Heart left ventricle (tissue), 16 donors: ENCODE results near the gene NAA25. TPM values are rescaled to one million over a fixed set of nuclear protein-coding genes. Genes with fewer than 3 reads are reported as not detected.
A peak's percentile ranks its signal among the peaks of the same experiment; 100 is the strongest.

Experiments
- ATAC-seq, 4 donors: fragments of 200-7000 bp; cut with Tn5 transposase; one replicate each; pipeline ENCODE4 v1.9.1; 2020 to 2022; ENCODE audit warnings: moderate library complexity in 4 of 4, mild to moderate bottlenecking in 3 of 4, moderate number of reproducible peaks in 1 of 4
- DNase-seq, 5 donors: peaks; one replicate each; pipeline ENCODE4 v3.0.0-alpha.2; 2020
- H3K27ac ChIP-seq, 12 donors: fragments of 200-600 bp; sonication (generic) in 4 of 12; one replicate each; pipeline versions ENCODE4 v1.5.0 to v1.8.0; 2016 to 2022; ENCODE audit warnings: mild to moderate bottlenecking in 2 of 12
- H3K27me3 ChIP-seq, 9 donors: fragments of 200-600 bp; sonication (generic) in 2 of 9; one replicate each; pipeline versions ENCODE4 v1.5.1 to v1.8.0; 2016 to 2022; ENCODE audit warnings: mild to moderate bottlenecking in 3 of 9
- H3K36me3 ChIP-seq, 9 donors: fragments of 200-600 bp; sonication (generic) in 2 of 9; one replicate each; pipeline versions ENCODE4 v1.5.0 to v1.8.0; 2018 to 2022; ENCODE audit warnings: mild to moderate bottlenecking in 2 of 9
- H3K4me1 ChIP-seq, 12 donors: fragments of 200-600 bp; sonication (generic) in 4 of 12; one replicate each; pipeline versions ENCODE4 v1.5.0 to v1.8.0; 2016 to 2022; ENCODE audit warnings: mild to moderate bottlenecking in 3 of 12
- H3K4me3 ChIP-seq, 12 donors: fragments of 200-600 bp; sonication (generic) in 4 of 12; one replicate each; pipeline versions ENCODE4 v1.5.0 to v1.8.0; 2017 to 2022; ENCODE audit warnings: mild to moderate bottlenecking in 9 of 12, moderate library complexity in 4 of 12
- H3K9me3 ChIP-seq, 12 donors: fragments of 200-600 bp; sonication (generic) in 4 of 12; one replicate each; pipeline versions ENCODE4 v1.5.0 to v1.8.0; 2016 to 2022; ENCODE audit warnings: mild to moderate bottlenecking in 1 of 12
- POLR2A ChIP-seq, 2 donors: fragments of 450-650 bp; IDR thresholded peaks; one replicate each; pipeline ENCODE4 v1.6.1; 2017; ENCODE audit warnings: antibody characterized with exemption in 2 of 2, mild to moderate bottlenecking in 2 of 2, moderate library complexity in 2 of 2
- WGBS, 4 donors: extraction: QIAGEN DNeasy Blood & Tissue Kit in 2 of 4; methylation state at CpG; one replicate each; pipeline versions ENCODE4 v1.1.5 to v1.1.7; 2013 to 2018; 5-methylcytosine and 5-hydroxymethylcytosine counted together
- intact Hi-C, 10 donors: fragments of 100-400 bp; cut with DNase I; formaldehyde crosslinking; loops; one replicate each; pipeline versions ENCODE4 v1.11.1 to v1.14.2; 2022
- polyA plus RNA-seq, 2 donors: library from polyadenylated mRNA; stranded (reverse); fragments of 200-250 nt; gene quantifications; one replicate each; pipeline ENCODE4 v1.2.3, GENCODE V29; 2013
- total RNA-seq, 9 donors: library from RNA; depleted of rRNA in 2 of 9; stranded (reverse); fragments of >200 nt in 2 of 9; fragmentation: NEBNext Ultra II Directional in 3 of 9; extraction: Animal tissue kit (Norgen Biotek cat#: 25700) in 3 of 9; gene quantifications; one replicate each; pipeline versions ENCODE4 v1.1.0 to v1.2.4, GENCODE V29; 2016 to 2023
- TF ChIP-seq, protein P1 (sequence below), 12 donors: fragments of 200-600 bp; sonication (generic) in 4 of 12; IDR thresholded peaks; one replicate each; pipeline versions ENCODE4 v1.5.0 to v1.8.0; 2018 to 2022; ENCODE audit warnings: antibody characterized with exemption in 12 of 12, mild to moderate bottlenecking in 5 of 12
- donor health status: ischemic (EF 13 %, LVEDD 7.1; RV severe dilation, severe dysfunction).
- donor health status: healthy with polysubstance abuse.
- donor health status: DM: no; HTN: yes; CAD: no.
- donor health status: DM: no; HTN: no; CAD: no.
- donor health status: ischemic (EF 25% LVEDD 6.9; RV normal size, moderate dysfunction).
- donor health status: ischemic (EF 25% LVEDD 5.7; RV mildly dilated, moderate dysfunction).
- donor health status: healthy.
- donor health status: DM: yes; HTN: yes; CAD: no.
- donor health status: ischemic (EF 35%, LVEDD 5.7; RV mildly dilated, moderate dysfunction).
- donor health status: nonischemic (EF 11% LVEDD 7.7; RV severe dilation, severe dysfunction).
- donor health status: DM: yes; HTN: yes; CAD: no.
- donor health status: PGD.
- donor health status: ischemic (EF 29% LVEDD 5.4; RV normal size, mild dysfunction).
- donor health status: nonischemic (EF 23%, LVEDD 6.1; RV moderate dilation, normal function).

Gene NAA25
- total and polyA plus RNA-seq, 11 donors = 5.0 to 25.9 (median 14.4) TPM

DNA sequence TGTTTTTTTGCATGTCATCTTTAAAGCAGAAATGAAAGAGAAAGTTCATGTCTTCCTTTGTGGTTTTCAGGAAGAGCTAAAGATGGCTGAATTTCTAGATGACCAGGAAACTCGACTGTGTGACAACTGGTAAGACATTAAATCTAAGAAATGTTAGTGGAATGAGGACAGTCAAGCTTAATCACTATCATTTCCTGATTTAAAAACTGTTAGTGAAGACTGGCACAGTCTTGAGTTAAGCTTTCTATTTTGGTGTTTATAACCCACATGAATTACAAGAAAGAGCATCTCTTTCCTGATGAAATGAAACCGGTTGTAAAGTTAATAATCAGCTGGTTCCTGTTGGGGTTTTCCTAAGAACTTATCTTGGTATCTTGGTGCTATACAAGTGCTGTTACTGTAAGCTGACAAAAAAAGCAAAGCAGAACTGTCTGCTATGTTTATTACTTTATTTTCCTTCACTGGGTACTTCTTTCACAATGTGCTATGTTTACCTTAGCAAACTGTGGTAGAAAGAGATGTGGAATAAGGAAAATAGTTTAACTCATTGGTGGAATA lies 21.9 kb upstream of the NAA25 start:
- TF ChIP-seq, protein P1, sequence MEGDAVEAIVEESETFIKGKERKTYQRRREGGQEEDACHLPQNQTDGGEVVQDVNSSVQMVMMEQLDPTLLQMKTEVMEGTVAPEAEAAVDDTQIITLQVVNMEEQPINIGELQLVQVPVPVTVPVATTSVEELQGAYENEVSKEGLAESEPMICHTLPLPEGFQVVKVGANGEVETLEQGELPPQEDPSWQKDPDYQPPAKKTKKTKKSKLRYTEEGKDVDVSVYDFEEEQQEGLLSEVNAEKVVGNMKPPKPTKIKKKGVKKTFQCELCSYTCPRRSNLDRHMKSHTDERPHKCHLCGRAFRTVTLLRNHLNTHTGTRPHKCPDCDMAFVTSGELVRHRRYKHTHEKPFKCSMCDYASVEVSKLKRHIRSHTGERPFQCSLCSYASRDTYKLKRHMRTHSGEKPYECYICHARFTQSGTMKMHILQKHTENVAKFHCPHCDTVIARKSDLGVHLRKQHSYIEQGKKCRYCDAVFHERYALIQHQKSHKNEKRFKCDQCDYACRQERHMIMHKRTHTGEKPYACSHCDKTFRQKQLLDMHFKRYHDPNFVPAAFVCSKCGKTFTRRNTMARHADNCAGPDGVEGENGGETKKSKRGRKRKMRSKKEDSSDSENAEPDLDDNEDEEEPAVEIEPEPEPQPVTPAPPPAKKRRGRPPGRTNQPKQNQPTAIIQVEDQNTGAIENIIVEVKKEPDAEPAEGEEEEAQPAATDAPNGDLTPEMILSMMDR (IDR thresholded peaks at IDR 0.05) = no peak
- TF ChIP-seq POLR2A (IDR thresholded peaks at IDR 0.05) = no peak

GRCh38 chr12:112126911-112127310 lies 18.3 kb upstream of the NAA25 start:
- ATAC-seq (no peak), DNase-seq (no peak)
- H3K27ac ChIP-seq = peak overlapping the region in 2 of 12 donors; percentile 91 to 95
- WGBS, 4 donors = 78 to 86% (median 80%) methylated on average over 7 of the region's 7 CpGs
- peaks cover 0 to 9% (median 0%) of the 10 kb centered on the region in 9 donors for H3K36me3 ChIP-seq
- no peaks in the 10 kb centered on the region for H3K9me3 ChIP-seq
- intact Hi-C loops = loop anchor here in 1 of 10 donors (10.0 kb wide), 1 partner anchor 112 kb away; the partner anchor contains the start of genes ERP29 and TMEM116
- H3K4me3 ChIP-seq = peak overlapping the region in 7 of 12 donors; percentile 69 to 96 (median 74)
- H3K27me3 ChIP-seq = no peaks in the 10 kb centered on the region
- TF ChIP-seq POLR2A (IDR thresholded peaks at IDR 0.05) = no peak
- TF ChIP-seq, protein P1 (IDR thresholded peaks at IDR 0.05) = no peak
- peaks cover 7 to 80% (median 67%) of the 10 kb centered on the region in 12 donors for H3K4me1 ChIP-seq

More for the DNA sequence above, 21.9 kb upstream of the NAA25 start:
- DNase-seq = no peak
- Histone ChIP-seq H3K36me3 (peaks cover 0 to 40% (median 17%) of the 10 kb centered on the region in 9 donors), H3K27me3 (no peaks in the 10 kb centered on the region), H3K4me3 (peak overlapping the region in 7 of 12 donors; percentile 6 to 36 (median 28)), H3K9me3 (no peaks in the 10 kb centered on the region), H3K27ac (peak overlapping the region in 11 of 12 donors; percentile 44 to 95 (median 54)), H3K4me1 (peaks cover 7 to 74% (median 55%) of the 10 kb centered on the region in 12 donors)
- peak in 1 of 4 donors; percentile 25 for ATAC-seq
- WGBS, 4 donors = 14 to 24% (median 16%) methylated on average over 2 of the region's 2 CpGs
- intact Hi-C loops = no loop called here

DNA sequence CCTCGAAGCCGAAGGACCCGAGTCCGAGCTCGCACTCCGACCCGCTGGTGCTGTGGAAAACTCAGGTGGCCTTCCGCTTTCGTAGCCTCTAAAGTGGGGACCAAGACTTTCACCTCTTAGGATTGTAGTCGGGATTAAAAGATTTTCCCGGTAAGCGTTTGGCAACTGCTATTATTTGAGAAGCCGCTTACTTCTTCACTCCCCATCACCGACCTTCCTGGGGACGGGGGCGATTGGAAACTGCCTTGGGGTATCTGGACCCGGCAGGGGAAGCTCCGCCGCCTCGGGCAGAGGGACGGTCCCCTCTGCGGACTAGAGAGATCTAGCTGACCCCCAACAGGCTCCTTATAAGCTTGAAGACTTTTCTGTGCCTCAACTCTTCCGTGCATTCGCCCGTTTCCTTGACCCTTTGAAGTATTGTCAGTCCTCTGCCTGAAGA lies 17.4 kb upstream of the NAA25 start:
- WGBS, 4 donors = 2 to 3% (median 2%) methylated on average over 22 to 25 of the region's 25 CpGs
- H3K9me3 ChIP-seq = no peaks in the 10 kb centered on the region
- H3K4me1 ChIP-seq = peaks cover 7 to 80% (median 63%) of the 10 kb centered on the region in 12 donors
- no peak for ATAC-seq
- intact Hi-C loops = loop anchor here in 1 of 10 donors (10.0 kb wide), 1 partner anchor 111 kb away; the partner anchor contains the start of genes ERP29 and TMEM116
- peak in 1 of 5 donors; percentile 24 for DNase-seq
- TF ChIP-seq POLR2A (IDR thresholded peaks at IDR 0.05) = no peak
- TF ChIP-seq, protein P1 (IDR thresholded peaks at IDR 0.05) = no peak
- peak overlapping the region; percentile 63 to 96 (median 81) for H3K4me3 ChIP-seq
- H3K27me3 ChIP-seq = no peaks in the 10 kb centered on the region
- peaks cover 0 to 2% (median 0%) of the 10 kb centered on the region in 9 donors for H3K36me3 ChIP-seq
- peak overlapping the region; percentile 75 to 95 (median 90) for H3K27ac ChIP-seq

DNA sequence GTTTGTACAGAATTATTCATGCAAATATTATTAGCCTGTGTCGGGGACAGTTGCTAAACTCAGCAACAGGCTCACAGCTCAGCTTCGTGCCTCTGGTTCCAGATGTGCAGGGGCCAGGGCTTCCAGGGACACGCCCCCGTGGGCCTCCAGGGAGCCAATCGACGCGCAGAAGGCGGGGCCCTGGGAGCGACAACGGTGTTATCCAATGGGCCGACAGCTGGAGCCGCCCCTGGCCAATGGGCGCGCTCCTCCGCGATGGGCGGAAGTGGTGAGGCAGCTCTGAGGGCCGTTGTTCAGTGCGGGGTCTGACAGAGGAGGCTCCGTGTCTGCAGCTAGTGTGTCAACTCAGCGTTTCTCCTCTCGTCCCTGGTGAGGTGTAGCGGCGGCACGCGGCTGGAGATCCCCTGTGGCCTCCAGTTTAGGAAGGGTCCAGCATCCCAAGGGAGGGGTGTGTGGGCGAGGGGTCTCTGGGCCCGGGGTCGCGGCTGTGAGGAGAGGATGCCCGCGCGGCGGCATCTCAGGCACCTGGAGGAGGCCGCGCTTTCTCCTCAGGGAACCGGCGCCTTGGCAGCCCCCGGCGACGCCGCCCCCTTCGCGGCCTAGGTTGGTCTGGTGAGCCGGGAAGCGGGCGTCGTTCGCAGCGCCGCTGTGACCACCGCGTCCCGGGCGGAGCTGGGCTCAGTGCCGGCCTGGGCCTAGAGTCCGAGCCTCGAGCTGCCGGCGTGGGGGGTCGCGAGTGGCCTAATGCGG lies 16.8 kb upstream of the NAA25 start, which contains the start of gene TRAFD1:
Gene TRAFD1, plus strand, starts transcription at position 311 of the 750 bp plus-strand sequence. CDS start 4,963 bp downstream, outside the sequence.
- peaks cover 7 to 74% (median 57%) of the 10 kb centered on the region in 12 donors for H3K4me1 ChIP-seq
- H3K36me3 ChIP-seq = no peaks in the 10 kb centered on the region
- TF ChIP-seq POLR2A (IDR thresholded peaks at IDR 0.05) = peak; percentile 98 to 99
- TF ChIP-seq, protein P1 (IDR thresholded peaks at IDR 0.05) = no peak
- ATAC-seq (peak; percentile 97 to 99 (median 98)), DNase-seq (peak; percentile 98 to 100 (median 99))
- no peaks in the 10 kb centered on the region for H3K9me3 ChIP-seq
- 0 to 1% (median 0%) methylated on average over 29 to 63 of the region's 63 CpGs for WGBS, 4 donors
- intact Hi-C loops = loop anchor here in 1 of 10 donors (10.0 kb wide), 1 partner anchor 111 kb away; the partner anchor contains the start of genes ERP29 and TMEM116
- no peaks in the 10 kb centered on the region for H3K27me3 ChIP-seq
- H3K27ac ChIP-seq = peak within 1 kb of the TSS; percentile 75 to 95 (median 90)
- H3K4me3 ChIP-seq = peak within 1 kb of the TSS; percentile 63 to 96 (median 81)
